OCI-LY7 (cell line): ENCODE data around the gene SSX2IP. TPM values are rescaled to one million over a fixed set of nuclear protein-coding genes. Genes with fewer than 3 reads are reported as not detected.
A peak's percentile ranks its signal among the peaks of the same experiment; 100 is the strongest.

Experiments
- BruUV-seq: library from RNA; stranded (reverse); fragments of 400-500 nt; replicated peaks from 2 replicates; lab custom pipeline; 2021; lab: Mats Ljungman, UMichigan
- CTCF ChIA-PET: fragments of 300-600 bp; sonication (Branson Sonifier 250); formaldehyde crosslinking; loops from one replicate; lab custom pipeline; 2022; ENCODE audit warnings: antibody characterized with exemption; ENCODE audit not compliant: unreplicated experiment; lab: Charles Lee
- POLR2A ChIA-PET: fragments of 300-600 bp; sonication (Branson Sonifier 250); formaldehyde crosslinking; loops from one replicate; lab custom pipeline; 2022; ENCODE audit warnings: antibody characterized with exemption; lab: Charles Lee
- DNase-seq: peaks from one replicate; pipeline ENCODE4 v3.0.0-alpha.2; 2015; ENCODE audit warnings: low spot score
- H2AFZ ChIP-seq: fragments of 200-600 bp; sonication (generic), shearing (Covaris generic); 2 replicates; pipeline ENCODE4 v1.6.1; 2014; ENCODE audit warnings: mild to moderate bottlenecking, antibody characterized with exemption, low read length, moderate library complexity
- H3K27ac ChIP-seq: fragments of 200-600 bp; sonication (generic); 2 replicates; pipeline ENCODE4 v1.5.1; 2014; ENCODE audit warnings: mixed run types, low read depth, mild to moderate bottlenecking, moderate library complexity, low read length, inconsistent platforms; ENCODE audit not compliant: poor library complexity, severe bottlenecking
- H3K36me3 ChIP-seq: fragments of 200-600 bp; sonication (generic); 2 replicates; pipeline ENCODE4 v1.6.1; 2014; ENCODE audit warnings: mild to moderate bottlenecking, antibody characterized with exemption, low read length, moderate library complexity, mixed read lengths; ENCODE audit not compliant: insufficient read depth
- H3K4me1 ChIP-seq: fragments of 200-600 bp; sonication (generic); 2 replicates; pipeline ENCODE4 v1.5.1; 2014; ENCODE audit warnings: mild to moderate bottlenecking, low read length; ENCODE audit not compliant: insufficient read depth, poor library complexity, severe bottlenecking
- H3K4me2 ChIP-seq: fragments of 200-600 bp; sonication (generic); 2 replicates; pipeline ENCODE4 v1.6.1; 2014; ENCODE audit warnings: mild to moderate bottlenecking, low read length
- H3K4me3 ChIP-seq: fragments of 200-600 bp; sonication (generic); 2 replicates; pipeline ENCODE4 v1.5.1; 2014; ENCODE audit warnings: mild to moderate bottlenecking, low read depth, low read length; ENCODE audit not compliant: poor library complexity, severe bottlenecking
- H3K79me2 ChIP-seq: fragments of 200-600 bp; sonication (generic); 2 replicates; pipeline ENCODE4 v1.6.1; 2016; ENCODE audit warnings: low read depth, mild to moderate bottlenecking, low read length, moderate library complexity, mixed read lengths; ENCODE audit not compliant: insufficient read depth
- H3K9me2 ChIP-seq: fragments of 200-600 bp; sonication (generic); 2 replicates; pipeline ENCODE4 v1.6.1; 2016; ENCODE audit warnings: mild to moderate bottlenecking, low read length, mixed read lengths; ENCODE audit not compliant: insufficient read depth
- H3K9me3 ChIP-seq: fragments of 200-600 bp; sonication (generic); 2 replicates; pipeline ENCODE4 v1.6.1; 2014; ENCODE audit warnings: mild to moderate bottlenecking, mixed run types, low read length, mixed read lengths
- H4K20me1 ChIP-seq: fragments of 200-600 bp; sonication (generic); 2 replicates; pipeline ENCODE4 v1.6.1; 2014; ENCODE audit warnings: mild to moderate bottlenecking, antibody characterized with exemption, low read length, moderate library complexity, mixed read lengths; ENCODE audit not compliant: insufficient read depth
- EZH2phosphoT487 ChIP-seq: fragments of 200-600 bp; sonication (generic); IDR thresholded peaks from 2 replicates; pipeline ENCODE4 v1.6.1; 2018; ENCODE audit warnings: low read depth, borderline replicate concordance, mild to moderate bottlenecking, mixed run types, antibody characterized with exemption, low read length, moderate library complexity, mixed read lengths
- intact Hi-C: fragments of 100-400 bp; cut with micrococcal nuclease; formaldehyde crosslinking; loops from one replicate; pipeline ENCODE4 v1.10.0; 2022; ENCODE audit not compliant: unreplicated experiment
- total RNA-seq, 2 experiments: library from RNA; depleted of rRNA in 1 of 2; stranded (reverse); fragments of >200 nt in 1 of 2; shearing (Covaris generic) in 1 of 2; gene quantifications; 2 replicates each; pipeline ENCODE4 v1.2.3, GENCODE V29; 2014 to 2022
- TF ChIP-seq, protein P1 (sequence below): fragments of 200-600 bp; sonication (generic); conservative IDR thresholded peaks from 2 replicates; pipeline ENCODE4 v1.5.1; 2014; ENCODE audit warnings: mild to moderate bottlenecking, antibody characterized with exemption, low read length, moderate library complexity, mixed read lengths

The SSX2IP gene
- total RNA-seq, 2 experiments from 2014 or later: 24.1 to 24.4 TPM

DNA sequence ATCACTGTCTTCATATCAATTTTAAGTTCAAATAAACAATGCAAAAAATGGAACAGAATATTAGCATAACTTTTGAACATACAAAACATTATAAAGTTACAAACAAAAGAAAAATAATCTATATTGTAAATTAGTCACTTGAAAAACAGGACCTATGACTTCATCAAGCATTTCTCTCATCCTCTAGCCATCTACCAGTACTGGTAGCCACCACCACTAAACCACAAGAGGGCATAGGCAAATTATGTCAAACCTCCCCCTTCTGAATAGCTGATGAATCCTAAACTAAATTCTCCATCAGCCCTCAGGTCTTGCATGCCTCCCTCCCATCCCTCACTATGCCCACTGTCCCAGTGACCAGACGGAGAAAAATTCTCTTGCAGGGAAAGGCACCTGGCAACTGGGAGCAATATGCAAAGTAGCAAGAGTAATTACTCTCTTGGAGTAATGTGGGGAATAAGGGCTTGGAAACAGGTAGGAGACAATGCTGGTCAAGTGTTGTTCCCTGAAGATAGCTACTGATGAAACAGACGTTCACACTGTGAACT, 37.1 kb downstream of the SSX2IP start:
- BruUV-seq: no TSS peak

DNA sequence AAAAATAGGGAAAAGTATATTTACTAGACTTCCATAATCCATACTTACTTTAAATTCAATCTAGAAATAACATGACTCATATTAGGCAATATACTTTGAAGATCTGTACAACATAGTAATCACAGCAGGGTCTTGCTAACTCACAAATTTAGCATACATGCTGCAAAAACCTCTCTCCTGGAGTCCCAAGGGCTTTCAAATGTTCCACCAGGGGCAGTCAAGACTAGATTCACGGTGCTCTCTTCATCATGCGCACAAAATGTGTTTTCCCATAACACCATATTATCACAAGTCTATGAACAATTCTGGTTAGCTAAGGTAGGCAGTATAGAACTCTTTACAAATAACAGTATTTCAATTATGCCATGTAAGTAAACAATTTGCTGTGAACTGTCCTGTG, 45.8 kb downstream of the SSX2IP start:
- DNase-seq: no peak
- H3K4me3 ChIP-seq: no peak overlapping the region
- H3K36me3 ChIP-seq: peaks cover 53% of the 10 kb centered on the region
- intact Hi-C loops: no loop called here
- H3K4me2 ChIP-seq: no peak overlapping the region
- ChIA-PET CTCF (no interaction called here), POLR2A (interaction anchor here (0.7 kb wide), 1 partner anchor 158 kb away, joined by 3 read pairs; no protein-coding TSS in a partner anchor)
- no peak overlapping the region for H3K27ac ChIP-seq
- H3K4me1 ChIP-seq: no peaks in the 10 kb centered on the region
- no peaks in the 10 kb centered on the region for H3K9me2 ChIP-seq
- no peak overlapping the region for H2AFZ ChIP-seq
- BruUV-seq: no TSS peak
- H3K9me3 ChIP-seq: no peaks in the 10 kb centered on the region
- TF ChIP-seq, protein P1, sequence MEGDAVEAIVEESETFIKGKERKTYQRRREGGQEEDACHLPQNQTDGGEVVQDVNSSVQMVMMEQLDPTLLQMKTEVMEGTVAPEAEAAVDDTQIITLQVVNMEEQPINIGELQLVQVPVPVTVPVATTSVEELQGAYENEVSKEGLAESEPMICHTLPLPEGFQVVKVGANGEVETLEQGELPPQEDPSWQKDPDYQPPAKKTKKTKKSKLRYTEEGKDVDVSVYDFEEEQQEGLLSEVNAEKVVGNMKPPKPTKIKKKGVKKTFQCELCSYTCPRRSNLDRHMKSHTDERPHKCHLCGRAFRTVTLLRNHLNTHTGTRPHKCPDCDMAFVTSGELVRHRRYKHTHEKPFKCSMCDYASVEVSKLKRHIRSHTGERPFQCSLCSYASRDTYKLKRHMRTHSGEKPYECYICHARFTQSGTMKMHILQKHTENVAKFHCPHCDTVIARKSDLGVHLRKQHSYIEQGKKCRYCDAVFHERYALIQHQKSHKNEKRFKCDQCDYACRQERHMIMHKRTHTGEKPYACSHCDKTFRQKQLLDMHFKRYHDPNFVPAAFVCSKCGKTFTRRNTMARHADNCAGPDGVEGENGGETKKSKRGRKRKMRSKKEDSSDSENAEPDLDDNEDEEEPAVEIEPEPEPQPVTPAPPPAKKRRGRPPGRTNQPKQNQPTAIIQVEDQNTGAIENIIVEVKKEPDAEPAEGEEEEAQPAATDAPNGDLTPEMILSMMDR: 0 out of 2 replicates have a peak, but pooled peaks have one; percentile 28
- TF ChIP-seq EZH2phosphoT487: no peak
- no peaks in the 10 kb centered on the region for H3K79me2 ChIP-seq
- no peaks in the 10 kb centered on the region for H4K20me1 ChIP-seq

More for the DNA sequence above, 37.1 kb downstream of the SSX2IP start:
- no peak overlapping the region for H2AFZ ChIP-seq
- H3K4me2 ChIP-seq: no peak overlapping the region
- H3K36me3 ChIP-seq: peaks cover 78% of the 10 kb centered on the region
- CTCF ChIA-PET: no interaction called here
- H3K9me3 ChIP-seq: no peaks in the 10 kb centered on the region
- H3K79me2 ChIP-seq: no peaks in the 10 kb centered on the region
- POLR2A ChIA-PET: no interaction called here
- no peaks in the 10 kb centered on the region for H3K9me2 ChIP-seq
- H3K27ac ChIP-seq: no peak overlapping the region
- H4K20me1 ChIP-seq: no peaks in the 10 kb centered on the region
- H3K4me1 ChIP-seq: no peaks in the 10 kb centered on the region
- no peak for DNase-seq
- intact Hi-C loops: no loop called here
- TF ChIP-seq, protein P1: no peak
- no peak overlapping the region for H3K4me3 ChIP-seq

DNA sequence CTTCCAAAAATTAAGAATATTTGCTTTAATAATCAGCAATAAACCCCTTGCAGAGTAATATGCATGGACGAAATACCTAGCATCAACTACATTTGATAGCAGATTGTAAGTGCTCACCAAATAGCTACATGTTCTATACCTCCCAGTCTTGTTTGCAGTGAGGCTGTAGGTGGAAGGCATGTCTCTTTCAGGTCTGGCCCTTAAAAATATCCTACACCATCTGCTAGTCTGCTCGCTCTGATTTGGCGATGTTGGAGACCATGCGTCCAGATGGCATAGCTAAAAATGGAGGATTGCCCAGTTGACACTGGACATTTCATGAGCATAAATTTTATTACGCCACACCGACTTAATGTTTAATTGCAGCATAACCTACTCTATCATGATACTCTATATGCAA, 47.1 kb downstream of the SSX2IP start:
- BruUV-seq: no TSS peak
- no peak overlapping the region for H3K4me3 ChIP-seq
- no peak overlapping the region for H3K4me2 ChIP-seq
- ChIA-PET CTCF (no interaction called here), POLR2A (no interaction called here)
- intact Hi-C loops: no loop called here
- no peaks in the 10 kb centered on the region for H3K9me3 ChIP-seq
- no peak overlapping the region for H2AFZ ChIP-seq
- H3K36me3 ChIP-seq: peaks cover 40% of the 10 kb centered on the region
- no peaks in the 10 kb centered on the region for H3K4me1 ChIP-seq
- DNase-seq: no peak
- H3K27ac ChIP-seq: no peak overlapping the region
- H3K79me2 ChIP-seq: no peaks in the 10 kb centered on the region
- TF ChIP-seq EZH2phosphoT487: no peak
- TF ChIP-seq, protein P1: no peak
- H3K9me2 ChIP-seq: no peaks in the 10 kb centered on the region
- no peaks in the 10 kb centered on the region for H4K20me1 ChIP-seq
